ENCODE data around the gene PDE3A.

The PDE3A gene

GRCh38 chr12:20457582-20457981 lies 89.2 kb downstream of the PDE3A start:
- no peak overlapping the region for H2AFZ ChIP-seq (ENCODE audit: low read length)
- H3K9ac ChIP-seq (ENCODE audit: low read length), result no peak overlapping the region
- no peaks in the 10 kb centered on the region for H3K27me3 ChIP-seq (replicated peaks; ENCODE audit: insufficient read depth, low read length)
- TF ChIP-seq CTCF (IDR thresholded peaks at IDR 0.05; ENCODE audit: low read length) (no peak), EZH2phosphoT487 (IDR thresholded peaks at IDR 0.05; ENCODE audit: low read length) (no peak), EZH2 (optimal IDR thresholded peaks at IDR 0.05; ENCODE audit: low read depth, low read length) (no peak)
- no peaks in the 10 kb centered on the region for H3K9me2 ChIP-seq (replicated peaks; ENCODE audit: insufficient read depth, low read length)
- DNase-seq, result no peak
- no peak overlapping the region for H3K4me2 ChIP-seq (ENCODE audit: low read depth, low read length)
- no peaks in the 10 kb centered on the region for H3K36me3 ChIP-seq (replicated peaks; ENCODE audit: insufficient read depth, low read length)
- H3K4me3 ChIP-seq (ENCODE audit: low read length), result no peak overlapping the region
- no peaks in the 10 kb centered on the region for H4K20me1 ChIP-seq (ENCODE audit: insufficient read depth, low read length)
- H3K27ac ChIP-seq (ENCODE audit: low read length), result no peak overlapping the region
- H3K4me1 ChIP-seq (ENCODE audit: low read length), result no peaks in the 10 kb centered on the region
- no peaks in the 10 kb centered on the region for H3K9me3 ChIP-seq (replicated peaks; ENCODE audit: insufficient read depth, low read length)
- H3K79me2 ChIP-seq (ENCODE audit: low read length), result no peaks in the 10 kb centered on the region
- H3F3A ChIP-seq (ENCODE audit: insufficient read depth, low read length), result no peaks in the 10 kb centered on the region

DNA sequence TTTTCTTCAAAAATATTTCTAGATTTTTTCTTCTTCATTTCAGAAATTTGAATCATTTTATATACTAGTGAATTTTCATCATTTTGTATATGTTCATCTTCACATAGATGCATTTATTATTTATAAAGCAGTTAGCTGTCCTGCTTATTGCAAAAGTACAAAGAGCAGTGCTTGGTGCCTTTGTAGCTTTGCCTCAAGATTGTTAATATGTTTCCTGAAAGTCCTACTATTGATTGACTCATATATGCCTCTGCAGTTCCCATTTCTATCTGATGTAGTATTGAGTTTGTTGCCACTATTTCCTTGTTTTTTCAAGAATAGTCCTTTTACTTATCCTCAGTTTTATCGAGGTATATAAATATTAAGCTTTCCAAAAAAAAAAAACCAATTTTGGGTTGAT lies 89.7 kb downstream of the PDE3A start:
- H3K27ac ChIP-seq (ENCODE audit: low read length), result no peak overlapping the region
- no peaks in the 10 kb centered on the region for H3K4me1 ChIP-seq (ENCODE audit: low read length)
- no peaks in the 10 kb centered on the region for H3K79me2 ChIP-seq (ENCODE audit: low read length)
- no peak overlapping the region for H3K4me2 ChIP-seq (ENCODE audit: low read depth, low read length)
- no peaks in the 10 kb centered on the region for H3K36me3 ChIP-seq (replicated peaks; ENCODE audit: insufficient read depth, low read length)
- no peaks in the 10 kb centered on the region for H4K20me1 ChIP-seq (ENCODE audit: insufficient read depth, low read length)
- no peaks in the 10 kb centered on the region for H3K9me3 ChIP-seq (replicated peaks; ENCODE audit: insufficient read depth, low read length)
- H3K4me3 ChIP-seq (ENCODE audit: low read length), result no peak overlapping the region
- DNase-seq, result no peak
- TF ChIP-seq EZH2phosphoT487 (IDR thresholded peaks at IDR 0.05; ENCODE audit: low read length), result no peak
- TF ChIP-seq EZH2 (optimal IDR thresholded peaks at IDR 0.05; ENCODE audit: low read depth, low read length), result no peak
- TF ChIP-seq CTCF (IDR thresholded peaks at IDR 0.05; ENCODE audit: low read length), result no peak
- no peaks in the 10 kb centered on the region for H3K9me2 ChIP-seq (replicated peaks; ENCODE audit: insufficient read depth, low read length)
- H3K27me3 ChIP-seq (replicated peaks; ENCODE audit: insufficient read depth, low read length), result no peaks in the 10 kb centered on the region
- no peak overlapping the region for H2AFZ ChIP-seq (ENCODE audit: low read length)
- no peaks in the 10 kb centered on the region for H3F3A ChIP-seq (ENCODE audit: insufficient read depth, low read length)
- no peak overlapping the region for H3K9ac ChIP-seq (ENCODE audit: low read length)

DNA sequence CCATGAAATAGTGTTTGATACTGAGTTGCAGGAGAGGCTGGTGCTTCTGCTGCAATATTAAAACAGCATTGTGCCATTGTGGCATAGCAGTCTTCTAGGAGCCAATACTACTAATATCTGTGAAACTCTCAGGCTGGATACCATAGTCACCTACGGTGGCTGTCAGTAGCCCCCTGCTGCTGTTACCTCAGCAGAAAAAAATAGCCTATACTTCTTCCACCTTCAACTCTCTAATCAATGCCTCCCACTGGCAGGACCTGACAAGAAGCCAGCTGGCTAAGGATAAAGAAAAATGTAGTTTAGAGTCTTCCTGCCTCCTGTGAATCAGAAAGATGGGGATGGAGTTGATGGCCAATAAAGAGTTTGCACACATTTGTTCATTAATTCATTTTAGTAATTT lies 91.6 kb downstream of the PDE3A start:
- Histone ChIP-seq H3K4me1 (ENCODE audit: low read length) (no peaks in the 10 kb centered on the region), H3K9me2 (replicated peaks; ENCODE audit: insufficient read depth, low read length) (no peaks in the 10 kb centered on the region), H3F3A (ENCODE audit: insufficient read depth, low read length) (no peaks in the 10 kb centered on the region), H3K4me3 (ENCODE audit: low read length) (no peak overlapping the region), H3K9me3 (replicated peaks; ENCODE audit: insufficient read depth, low read length) (no peaks in the 10 kb centered on the region), H3K9ac (ENCODE audit: low read length) (no peak overlapping the region), H3K4me2 (ENCODE audit: low read depth, low read length) (no peak overlapping the region), H3K79me2 (ENCODE audit: low read length) (no peaks in the 10 kb centered on the region), H2AFZ (ENCODE audit: low read length) (no peak overlapping the region), H3K36me3 (replicated peaks; ENCODE audit: insufficient read depth, low read length) (no peaks in the 10 kb centered on the region), H3K27ac (ENCODE audit: low read length) (no peak overlapping the region), H3K27me3 (replicated peaks; ENCODE audit: insufficient read depth, low read length) (no peaks in the 10 kb centered on the region), H4K20me1 (ENCODE audit: insufficient read depth, low read length) (no peaks in the 10 kb centered on the region)
- TF ChIP-seq EZH2phosphoT487 (IDR thresholded peaks at IDR 0.05; ENCODE audit: low read length) (no peak), CTCF (IDR thresholded peaks at IDR 0.05; ENCODE audit: low read length) (no peak), EZH2 (optimal IDR thresholded peaks at IDR 0.05; ENCODE audit: low read depth, low read length) (no peak)
- DNase-seq, result no peak
